HFFc6 (cell line): ENCODE results near the gene MTRFR. TPM values are rescaled to one million over a fixed set of nuclear protein-coding genes. Genes with fewer than 3 reads are reported as not detected.
"Not testable (repeated sequence)": the region's sequence is repeated elsewhere in the genome, so short reads cannot be mapped to it uniquely, and the experiment has no call there.

Experiments used
- DNase-seq: peaks from one replicate; pipeline ENCODE4 v3.0.0-alpha.2; 2018
- H3K27ac Mint-ChIP-seq: 2 replicates; pipeline ENCODE4 v1.8.0; 2020; ENCODE audit warnings: mild to moderate bottlenecking, mixed read lengths
- H3K27me3 Mint-ChIP-seq: 2 replicates; pipeline ENCODE4 v1.8.0; 2021; ENCODE audit warnings: mild to moderate bottlenecking, moderate library complexity, mixed read lengths; ENCODE audit not compliant: insufficient read depth
- H3K36me3 Mint-ChIP-seq: 2 replicates; pipeline ENCODE4 v1.8.0; 2021; ENCODE audit warnings: low read depth, mixed read lengths
- H3K4me1 Mint-ChIP-seq: 2 replicates; pipeline ENCODE4 v1.8.0; 2020; ENCODE audit warnings: low read depth, mixed read lengths
- H3K4me3 Mint-ChIP-seq: 2 replicates; pipeline ENCODE4 v1.8.0; 2020; ENCODE audit warnings: mild to moderate bottlenecking, moderate library complexity, mixed read lengths
- H3K9me3 Mint-ChIP-seq: 2 replicates; pipeline ENCODE4 v1.8.0; 2020; ENCODE audit warnings: mild to moderate bottlenecking, mixed read lengths
- CTCF ChIP-seq: fragments of 200-600 bp; sonication (generic); IDR thresholded peaks from 2 replicates; pipeline ENCODE4 v1.5.0; 2021; ENCODE audit warnings: antibody characterized with exemption, mild to moderate bottlenecking
- total RNA-seq, 6 experiments: library from RNA; stranded (reverse); fragmentation: NEBNext Ultra II Directional; extraction: Animal tissue kit (Norgen Biotek cat#: 25700); gene quantifications; 2 replicates in 1 of 6; 3 replicates in 5 of 6; pipeline ENCODE4 v1.2.3, GENCODE V29; 2021

MTRFR gene
- total RNA-seq, 6 experiments from 2014 or later = 7.8 to 9.1 (median 8.8) TPM

GRCh38 chr12:123251403-123252076 lies 18.3 kb downstream of the MTRFR start:
- Mint-ChIP-seq H3K4me3 (no peak overlapping the region), H3K27me3 (peaks cover 5% of the 10 kb centered on the region), H3K9me3 (peaks cover 10% of the 10 kb centered on the region), H3K27ac (no peak overlapping the region), H3K36me3 (peaks cover 44% of the 10 kb centered on the region), H3K4me1 (peaks cover 19% of the 10 kb centered on the region)
- TF ChIP-seq CTCF = no peak
- no peak for DNase-seq

GRCh38 chr12:123252365-123252764 lies 19.1 kb downstream of the MTRFR start:
- Mint-ChIP-seq H3K4me1 (peaks cover 20% of the 10 kb centered on the region), H3K36me3 (peaks cover 41% of the 10 kb centered on the region)
- not testable (repeated sequence) for H3K27me3 Mint-ChIP-seq, DNase-seq, H3K9me3 Mint-ChIP-seq, H3K27ac Mint-ChIP-seq, H3K4me3 Mint-ChIP-seq

- TF ChIP-seq CTCF = no peak
- Mint-ChIP-seq H3K27me3 (peaks cover 5% of the 10 kb centered on the region), H3K36me3 (peaks cover 29% of the 10 kb centered on the region), H3K27ac (no peak overlapping the region), H3K4me3 (no peak overlapping the region), H3K9me3 (no peaks in the 10 kb centered on the region; the same call in 1 of the 2 replicates), H3K4me1 (peaks cover 12% of the 10 kb centered on the region)
- no peak for DNase-seq
Measured at GRCh38 chr12:123253641-123254459, 20.6 kb downstream of the MTRFR start.

- Mint-ChIP-seq H3K36me3 (peaks cover 28% of the 10 kb centered on the region), H3K4me1 (peaks cover 12% of the 10 kb centered on the region), H3K27ac (no peak overlapping the region), H3K27me3 (peaks cover 5% of the 10 kb centered on the region), H3K9me3 (no peaks in the 10 kb centered on the region), H3K4me3 (no peak overlapping the region)
- no peak for DNase-seq
- no peak for TF ChIP-seq CTCF
Measured at GRCh38 chr12:123254853-123255446, 21.7 kb downstream of the MTRFR start.

GRCh38 chr12:123258593-123258992 lies 25.4 kb downstream of the MTRFR start:
- Mint-ChIP-seq H3K27me3 (no peaks in the 10 kb centered on the region; the same call in 1 of the 2 replicates), H3K9me3 (no peaks in the 10 kb centered on the region), H3K27ac (no peak overlapping the region), H3K4me3 (no peak overlapping the region), H3K36me3 (peaks cover 26% of the 10 kb centered on the region), H3K4me1 (peaks cover 12% of the 10 kb centered on the region)
- no peak for DNase-seq
- no peak for TF ChIP-seq CTCF
